ENCODE results near the gene CAMK2N2. TPM values are rescaled to one million over a fixed set of nuclear protein-coding genes. Genes with fewer than 3 reads are reported as not detected.
"Not testable (repeated sequence)": the region's sequence is repeated elsewhere in the genome, so short reads cannot be mapped to it uniquely, and the experiment has no call there.

CAMK2N2 gene
- polyA plus RNA-seq, 1 donor, result 0.25 TPM

DNA sequence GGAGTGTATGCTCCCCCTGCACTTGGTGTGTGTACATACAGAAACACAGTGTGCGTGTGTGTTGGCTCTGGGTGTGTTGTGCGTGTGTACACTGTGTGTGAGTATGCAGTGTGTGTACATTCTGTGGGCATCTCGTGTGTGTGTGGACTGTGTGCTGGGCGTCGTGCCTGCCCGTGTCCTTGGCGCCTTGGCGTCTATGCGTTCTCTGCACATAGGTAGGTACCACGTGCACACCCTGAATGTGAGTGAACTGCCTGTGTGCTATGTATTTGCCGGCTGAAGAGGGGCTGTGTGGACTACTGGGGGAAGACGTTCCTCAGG, 14.0 kb upstream of the CAMK2N2 start:
- DNase-seq, result no peak

GRCh38 chr3:184272269-184272668, 10.9 kb upstream of the CAMK2N2 start:
- DNase-seq, result no peak

GRCh38 chr3:184267249-184267648, 5.9 kb upstream of the CAMK2N2 start:
- DNase-seq, result not testable (repeated sequence)

DNA sequence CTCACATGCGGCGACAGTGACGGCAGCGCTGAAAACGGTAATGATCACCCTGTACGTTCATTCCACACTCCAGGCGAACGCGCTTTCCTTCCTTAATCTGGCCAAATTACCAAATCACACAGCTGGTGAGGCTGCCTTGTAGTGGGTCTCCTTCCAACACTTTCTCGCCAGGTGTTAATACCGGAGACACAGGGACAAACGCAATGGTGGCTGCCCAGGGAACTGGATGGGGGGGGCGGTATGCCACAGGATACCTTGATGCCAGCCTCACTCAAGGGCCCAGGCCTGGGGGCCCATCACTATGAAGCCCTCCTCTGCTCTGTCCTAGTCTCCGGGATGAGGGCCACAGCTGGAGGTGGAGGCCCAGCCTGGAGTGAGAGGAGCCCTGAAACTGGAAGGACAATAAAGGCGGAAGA, 1.4 kb upstream of the CAMK2N2 start:
- DNase-seq, result no peak

DNA sequence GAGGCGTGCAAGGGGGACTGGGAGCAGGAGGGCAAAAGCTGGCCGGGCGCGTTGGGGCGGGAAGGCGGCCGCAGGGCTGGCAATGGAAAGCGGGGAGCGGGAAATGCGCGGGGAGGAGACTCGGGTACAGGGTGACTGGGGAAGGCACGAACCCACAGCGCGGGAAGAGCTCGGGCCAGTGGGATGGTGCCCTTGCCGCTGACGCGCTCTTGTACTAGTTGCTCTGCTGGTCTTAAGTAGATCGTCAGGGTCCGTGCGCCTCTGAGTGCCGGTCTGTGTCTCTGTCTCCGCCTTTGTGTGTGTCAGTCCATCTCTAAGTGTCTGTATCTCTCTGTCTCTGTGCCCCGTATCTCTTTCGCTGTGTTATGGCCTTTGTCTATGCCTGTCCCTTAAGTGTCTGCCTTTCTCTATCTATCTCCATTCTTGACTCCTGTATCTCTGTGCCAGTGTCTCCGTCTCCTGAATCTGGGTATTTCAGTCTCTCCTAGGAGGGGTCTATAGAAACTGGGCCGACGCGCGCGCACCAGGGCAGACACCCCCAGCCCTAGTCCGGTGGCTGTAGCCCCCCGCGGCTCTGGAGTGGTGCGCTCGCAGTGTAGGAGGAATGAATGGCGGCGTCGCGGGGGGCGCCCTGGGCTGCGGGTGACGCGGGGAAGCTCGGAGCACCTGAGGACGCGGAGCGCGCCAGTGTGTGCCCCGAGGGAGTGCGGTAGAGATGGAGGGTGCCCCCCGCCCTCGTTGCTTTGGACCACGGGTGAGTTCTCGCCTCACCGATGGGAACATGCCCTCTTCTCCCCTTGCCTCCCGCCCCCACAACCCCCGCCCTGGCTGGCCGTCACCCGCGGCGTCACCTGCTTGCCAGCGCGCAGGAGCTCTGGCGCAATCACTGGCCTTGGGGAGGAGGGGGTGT, 756 bp upstream of the CAMK2N2 start:
- DNase-seq, result no peak

GRCh38 chr3:184260724-184261269, 556 bp downstream of the CAMK2N2 start:
- no peak for DNase-seq

GRCh38 chr3:184259878-184260723, 1.3 kb downstream of the CAMK2N2 start:
- DNase-seq, result peak; percentile 34

DNA sequence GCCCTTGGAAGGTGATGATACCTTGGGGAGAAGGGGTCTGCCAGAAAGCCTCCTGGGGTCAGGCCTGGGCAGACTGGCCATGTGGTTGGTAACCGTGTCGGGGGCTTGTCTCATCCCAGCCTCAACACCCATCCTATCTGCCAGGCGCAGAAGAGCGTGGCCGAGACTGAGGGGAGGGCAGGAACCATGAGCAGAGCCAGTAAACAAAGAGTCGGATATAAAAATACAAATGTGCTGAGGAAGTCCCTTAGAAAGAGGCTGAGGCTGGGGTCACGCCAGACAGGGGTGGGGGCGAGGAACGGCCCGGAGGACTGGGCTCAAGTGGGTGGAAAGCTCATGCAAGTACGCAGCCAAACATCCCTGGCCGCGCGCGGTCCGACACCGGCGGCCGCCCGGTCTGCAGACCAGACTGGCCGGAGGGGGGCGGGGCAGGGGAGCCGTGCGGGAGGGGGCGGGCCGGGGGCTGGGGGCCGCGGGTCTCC, 1.9 kb downstream of the CAMK2N2 start:
- no peak for DNase-seq

DNA sequence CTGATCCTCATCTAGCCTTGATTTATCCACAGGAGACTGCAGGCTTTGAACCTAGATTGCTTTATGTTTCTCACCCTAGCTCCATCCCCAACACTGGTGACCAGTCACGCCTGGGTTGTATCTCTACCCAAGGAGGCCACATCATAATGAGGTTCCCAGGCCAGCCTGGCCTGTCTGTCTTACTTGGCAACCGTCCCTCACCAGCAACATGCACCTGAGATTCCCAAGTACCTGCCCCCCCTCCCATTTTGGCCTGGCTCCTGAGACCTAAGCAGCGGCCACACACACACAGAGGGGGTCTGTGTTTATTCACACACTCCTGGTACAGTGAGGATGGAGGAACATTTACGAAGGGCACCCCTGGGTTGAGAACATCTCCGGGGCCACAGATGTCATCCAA, 2.4 kb downstream of the CAMK2N2 start:
- DNase-seq, result no peak

DNA sequence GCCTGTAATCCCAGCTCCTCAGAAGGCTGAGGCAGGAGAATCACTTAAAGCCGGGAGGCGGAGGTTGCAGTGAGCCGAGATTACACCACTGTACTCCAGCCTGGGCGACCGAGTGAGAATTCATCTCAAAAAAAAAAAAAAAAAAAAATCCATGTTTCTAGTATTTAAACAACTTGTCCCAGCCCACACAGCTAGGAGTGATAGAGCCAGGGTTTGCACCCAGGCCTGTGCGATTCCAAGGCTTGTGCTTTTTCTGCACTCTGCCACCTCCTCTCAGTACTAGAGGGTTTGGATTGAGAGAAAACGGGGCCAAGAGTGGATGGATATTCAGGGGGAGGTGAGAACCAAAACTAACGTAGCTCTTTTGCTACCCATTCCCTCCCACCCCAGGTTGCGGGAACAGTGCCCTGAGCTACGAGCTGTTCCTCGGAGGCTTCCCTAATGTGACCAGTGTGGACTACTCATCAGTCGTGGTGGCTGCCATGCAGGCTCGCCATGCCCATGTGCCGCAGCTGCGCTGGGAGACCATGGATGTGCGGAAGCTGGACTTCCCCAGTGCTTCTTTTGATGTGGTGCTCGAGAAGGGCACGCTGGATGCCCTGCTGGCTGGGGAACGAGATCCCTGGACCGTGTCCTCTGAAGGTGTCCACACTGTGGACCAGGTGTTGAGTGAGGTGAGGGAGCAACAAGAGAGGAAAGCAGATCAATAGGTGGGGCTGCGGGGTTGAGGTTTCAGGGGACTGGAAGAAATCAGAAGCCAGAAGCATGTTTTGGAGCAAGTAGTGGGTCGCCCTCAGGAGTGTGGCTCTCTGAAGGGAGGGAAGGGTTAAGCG, 4.1 kb downstream of the CAMK2N2 start:
- no peak for DNase-seq

DNA sequence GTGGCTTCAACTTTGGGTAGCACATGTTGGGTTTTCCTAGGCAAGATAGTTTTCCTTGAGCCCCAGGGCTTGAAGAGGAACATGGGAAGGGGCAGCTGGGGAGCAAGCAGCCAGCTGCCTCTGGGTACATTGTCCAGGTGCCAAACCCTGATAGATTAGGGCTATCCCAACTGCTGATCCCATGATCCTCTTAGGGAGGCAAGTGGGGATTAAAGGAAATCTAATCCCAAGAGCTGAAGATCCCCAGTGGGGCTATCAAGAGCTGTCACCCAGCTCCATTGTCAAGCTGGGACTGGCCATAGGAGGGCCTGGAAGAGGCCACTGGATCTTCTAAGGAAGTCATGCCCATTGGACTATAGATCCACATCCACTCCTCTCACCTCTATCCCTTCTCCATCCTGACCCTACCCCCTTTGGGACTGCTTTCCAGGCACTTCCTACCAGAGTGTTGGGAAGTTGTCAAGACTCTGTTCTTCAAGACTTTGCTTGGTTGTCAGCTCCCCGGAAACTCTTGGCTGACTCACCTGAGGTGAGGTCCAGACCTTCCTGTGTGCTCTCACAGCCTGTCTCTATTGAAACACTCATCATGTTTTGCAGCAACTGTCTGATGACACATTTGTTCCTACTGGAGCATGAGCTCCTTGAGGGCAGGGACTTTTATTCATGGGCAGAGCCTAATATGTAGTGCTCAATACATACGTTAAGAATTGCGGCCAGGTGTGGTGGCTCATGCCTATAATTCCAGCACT, 5.9 kb downstream of the CAMK2N2 start:
- no peak for DNase-seq

- DNase-seq, result peak; percentile 83
Measured at GRCh38 chr3:184250167-184250828, 11.1 kb downstream of the CAMK2N2 start.

DNA sequence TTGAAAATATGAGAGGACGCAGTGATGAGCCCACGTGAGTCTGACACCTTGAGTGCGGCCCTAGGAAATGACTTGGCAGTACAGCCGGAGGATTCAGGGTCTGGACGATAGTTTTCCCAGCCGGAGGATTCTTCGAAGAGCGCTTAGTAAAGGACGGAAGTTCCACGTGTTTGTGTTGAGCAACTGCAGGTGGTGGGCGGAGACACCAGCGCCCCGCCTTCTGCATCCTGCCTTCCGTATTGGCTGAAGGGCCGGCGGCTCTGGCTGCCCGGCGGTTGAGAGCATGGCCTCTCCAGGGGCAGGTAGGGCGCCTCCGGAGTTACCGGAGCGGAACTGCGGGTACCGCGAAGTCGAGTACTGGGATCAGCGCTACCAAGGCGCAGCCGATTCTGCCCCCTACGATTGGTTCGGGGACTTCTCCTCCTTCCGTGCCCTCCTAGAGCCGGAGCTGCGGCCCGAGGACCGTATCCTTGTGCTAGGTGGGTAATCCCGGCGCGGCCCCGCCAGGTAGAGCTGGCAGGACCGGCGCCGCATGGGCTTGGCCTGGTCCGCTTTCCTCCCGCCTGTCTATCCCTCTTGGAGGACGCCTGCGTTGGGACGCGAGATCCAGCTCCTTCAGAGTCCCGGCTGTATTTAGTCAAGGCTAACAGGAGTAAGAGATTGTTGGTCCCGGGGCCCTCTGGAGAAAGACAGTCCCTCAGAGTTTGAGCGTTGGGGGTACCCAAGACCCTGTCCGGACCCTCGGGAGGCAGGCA, 11.8 kb downstream of the CAMK2N2 start, which contains the start of gene EEF1AKMT4:
EEF1AKMT4 (plus strand) TSS at position 261 of the 755 bp plus-strand sequence; CDS start at position 284, 23 bp downstream.
- peak; percentile 92 for DNase-seq

GRCh38 chr3:184248454-184249411, 12.6 kb downstream of the CAMK2N2 start, which contains the start of gene ALG3:
TSS of gene ALG3 (minus strand) at chr3:184248962. CDS start at chr3:184248940, 22 bp downstream.
- peak; percentile 88 for DNase-seq

GRCh38 chr3:184242297-184242685, 19.1 kb downstream of the CAMK2N2 start:
- DNase-seq, result no peak

DNA sequence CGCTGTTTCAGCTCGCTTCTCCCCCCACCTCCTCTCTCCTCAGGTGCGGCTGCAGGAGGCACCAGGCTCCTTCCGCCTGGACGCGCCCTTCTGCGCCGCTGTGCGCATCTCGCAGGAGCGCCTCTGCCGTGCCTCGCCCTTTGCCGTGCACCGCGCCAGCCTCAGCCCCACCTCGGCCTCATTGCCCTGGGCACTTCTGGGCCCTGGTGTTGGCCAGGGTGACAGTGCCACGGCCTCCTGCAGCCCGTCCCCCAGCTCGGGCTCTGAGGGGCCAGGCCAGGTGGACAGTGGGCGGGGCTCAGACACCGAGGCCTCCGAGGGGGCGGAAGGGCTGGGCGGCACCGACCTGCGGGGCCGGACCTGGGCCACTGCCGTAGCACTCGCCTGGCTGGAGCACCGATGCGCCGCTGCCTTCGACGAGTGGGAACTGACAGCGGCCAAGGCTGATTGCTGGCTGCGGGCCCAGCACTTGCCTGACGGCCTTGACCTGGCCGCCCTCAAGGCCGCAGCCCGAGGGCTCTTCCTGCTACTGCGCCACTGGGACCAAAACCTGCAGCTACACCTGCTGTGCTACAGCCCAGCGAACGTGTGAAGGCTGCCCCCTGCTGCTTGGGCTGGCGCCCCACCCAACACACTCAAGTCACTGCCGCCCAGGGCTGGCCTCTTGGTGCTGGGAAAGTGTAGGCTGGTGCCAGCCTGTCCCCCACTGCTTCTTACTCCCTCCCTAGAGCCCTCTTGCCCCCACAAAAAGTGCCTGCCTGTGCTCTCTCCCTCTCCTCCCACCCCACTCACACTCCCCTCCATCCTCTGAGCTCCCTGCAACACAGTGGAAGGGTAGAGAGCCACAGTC, 19.7 kb downstream of the CAMK2N2 start:
- no peak for DNase-seq

DNA sequence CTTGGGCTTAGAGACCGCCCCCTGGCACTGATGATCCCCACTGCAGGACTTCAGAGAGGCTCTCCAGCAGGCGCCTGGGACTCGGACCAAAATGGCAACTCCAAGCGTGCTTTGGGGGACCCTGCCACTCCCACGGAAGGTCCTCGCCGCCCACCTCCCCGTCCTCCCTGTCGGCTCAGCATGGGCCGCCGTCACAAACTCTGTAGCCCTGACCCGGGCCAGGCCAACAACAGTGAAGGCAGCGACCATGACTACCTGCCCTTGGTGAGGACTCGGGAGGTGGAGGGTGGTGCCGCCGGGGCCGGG, 20.3 kb downstream of the CAMK2N2 start:
- no peak for DNase-seq

Data from left kidney (tissue), 2 donors.